Ishikawa (cell line): Measurements from ENCODE around the gene PHIP.

Source experiments
- CEBPB ChIP-seq: IDR thresholded peaks from 2 replicates; pipeline ENCODE4 v1.6.1; 2012
- CREB1 ChIP-seq: IDR thresholded peaks from 2 replicates; pipeline ENCODE4 v1.6.1; 2012; ENCODE audit warnings: low read depth
- EGR1 ChIP-seq: IDR thresholded peaks from 2 replicates; pipeline ENCODE4 v1.6.1; 2012
- EP300 ChIP-seq: IDR thresholded peaks from 2 replicates; pipeline ENCODE4 v1.6.1; 2012; ENCODE audit warnings: borderline replicate concordance
- FOXM1 ChIP-seq: IDR thresholded peaks from 2 replicates; pipeline ENCODE4 v1.6.1; 2012; ENCODE audit warnings: low read depth, borderline replicate concordance
- MAX ChIP-seq: IDR thresholded peaks from 2 replicates; pipeline ENCODE4 v1.6.1; 2012
- NFIC ChIP-seq: IDR thresholded peaks from 2 replicates; pipeline ENCODE4 v1.6.1; 2012
- RAD21 ChIP-seq: IDR thresholded peaks from 2 replicates; pipeline ENCODE4 v1.6.1; 2012; ENCODE audit warnings: low read depth
- TAF1 ChIP-seq: IDR thresholded peaks from 2 replicates; pipeline ENCODE4 v1.6.1; 2012; ENCODE audit warnings: low read depth, mild to moderate bottlenecking
- TCF12 ChIP-seq: IDR thresholded peaks from 2 replicates; pipeline ENCODE4 v1.6.1; 2012; ENCODE audit warnings: low read depth
- TEAD4 ChIP-seq: IDR thresholded peaks from 2 replicates; pipeline ENCODE4 v1.6.1; 2012
- YY1 ChIP-seq: IDR thresholded peaks from 2 replicates; pipeline ENCODE4 v1.6.1; 2012; ENCODE audit warnings: low read depth
- ZBTB7A ChIP-seq: IDR thresholded peaks from 2 replicates; pipeline ENCODE4 v1.6.1; 2012; ENCODE audit warnings: low read depth
- TF ChIP-seq, protein P1 (sequence below): IDR thresholded peaks from 2 replicates; pipeline ENCODE4 v1.6.1; 2012
- TF ChIP-seq, protein P2 (sequence below): IDR thresholded peaks from 2 replicates; pipeline ENCODE4 v1.6.1; 2012; ENCODE audit warnings: low read depth, mild to moderate bottlenecking

The PHIP gene

DNA sequence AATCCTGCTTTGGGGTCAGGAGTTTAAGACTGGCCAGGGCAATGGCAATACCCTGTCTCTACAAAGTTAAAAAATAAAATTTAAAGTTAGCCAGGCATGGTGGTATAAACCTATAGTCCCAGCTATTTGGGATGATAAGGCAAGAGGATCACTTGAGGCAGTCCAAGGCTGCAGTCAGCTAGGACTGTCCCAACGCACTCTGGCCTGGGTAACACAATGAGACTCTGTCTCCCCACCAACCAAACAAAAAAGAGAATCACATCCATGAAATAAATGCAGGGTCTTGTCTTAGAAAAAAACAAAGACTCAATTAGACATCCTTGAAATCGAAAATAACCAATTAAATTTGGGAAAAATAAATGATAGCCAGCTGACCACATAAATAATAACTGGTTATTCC, 88.9 kb downstream of the PHIP start:
- no peak for TF ChIP-seq EGR1

DNA sequence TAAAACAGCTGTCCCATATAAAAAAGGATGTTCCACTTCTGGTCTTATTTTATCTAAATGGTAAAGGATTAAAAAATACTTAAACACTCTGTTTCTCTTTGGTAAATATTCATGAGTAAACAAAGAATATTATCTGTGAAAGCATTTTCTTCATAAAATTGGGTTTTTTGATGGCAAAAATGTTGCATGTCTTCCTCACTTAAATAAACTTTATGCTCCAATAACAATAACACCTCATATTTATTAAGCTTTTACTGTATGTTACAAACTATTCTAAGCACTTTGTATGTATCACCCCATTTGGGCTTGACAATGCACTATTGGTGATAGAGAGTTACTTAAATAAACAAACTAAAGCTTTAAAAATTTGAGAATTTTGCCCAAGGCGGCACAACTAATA, 91.9 kb downstream of the PHIP start:
- TF ChIP-seq ZBTB7A (no peak), YY1 (no peak), TAF1 (no peak)
- TF ChIP-seq, protein P1, sequence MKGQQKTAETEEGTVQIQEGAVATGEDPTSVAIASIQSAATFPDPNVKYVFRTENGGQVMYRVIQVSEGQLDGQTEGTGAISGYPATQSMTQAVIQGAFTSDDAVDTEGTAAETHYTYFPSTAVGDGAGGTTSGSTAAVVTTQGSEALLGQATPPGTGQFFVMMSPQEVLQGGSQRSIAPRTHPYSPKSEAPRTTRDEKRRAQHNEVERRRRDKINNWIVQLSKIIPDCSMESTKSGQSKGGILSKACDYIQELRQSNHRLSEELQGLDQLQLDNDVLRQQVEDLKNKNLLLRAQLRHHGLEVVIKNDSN, result no peak

- no peak for TF ChIP-seq YY1
- TF ChIP-seq, protein P1, result no peak
- no peak for TF ChIP-seq TCF12
- no peak for TF ChIP-seq MAX
- TF ChIP-seq TEAD4, result no peak
- no peak for TF ChIP-seq CREB1
- no peak for TF ChIP-seq CEBPB
- no peak for TF ChIP-seq EGR1
- no peak for TF ChIP-seq TAF1
- TF ChIP-seq NFIC, result no peak
- no peak for TF ChIP-seq ZBTB7A
Observed at GRCh38 chr6:78984225-78984950, 93.7 kb downstream of the PHIP start.

DNA sequence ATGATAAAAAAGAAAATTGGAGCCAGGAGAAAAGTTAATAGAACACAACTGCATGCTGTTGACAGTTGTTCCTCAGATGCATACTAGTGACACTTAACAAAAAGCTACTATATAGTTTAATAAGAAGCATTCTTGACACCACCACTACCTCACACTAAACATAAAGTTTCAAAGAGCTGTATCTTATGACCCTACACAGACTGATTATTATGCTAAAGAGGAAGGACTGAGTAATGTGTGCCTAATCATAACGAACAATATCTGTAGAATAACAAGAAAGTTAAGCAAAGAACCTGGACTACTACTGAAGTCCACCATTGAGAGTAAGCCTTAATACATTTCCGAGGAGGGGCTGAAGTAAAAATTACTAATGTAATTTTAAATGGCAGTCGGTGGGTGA, 110.9 kb downstream of the PHIP start:
- TF ChIP-seq YY1 (no peak), ZBTB7A (no peak), CEBPB (no peak), TEAD4 (no peak), MAX (no peak), NFIC (no peak), EP300 (no peak), FOXM1 (no peak), EGR1 (no peak), TCF12 (no peak), TAF1 (no peak), CREB1 (no peak), RAD21 (no peak)
- TF ChIP-seq, protein P1, result no peak
- TF ChIP-seq, protein P2, sequence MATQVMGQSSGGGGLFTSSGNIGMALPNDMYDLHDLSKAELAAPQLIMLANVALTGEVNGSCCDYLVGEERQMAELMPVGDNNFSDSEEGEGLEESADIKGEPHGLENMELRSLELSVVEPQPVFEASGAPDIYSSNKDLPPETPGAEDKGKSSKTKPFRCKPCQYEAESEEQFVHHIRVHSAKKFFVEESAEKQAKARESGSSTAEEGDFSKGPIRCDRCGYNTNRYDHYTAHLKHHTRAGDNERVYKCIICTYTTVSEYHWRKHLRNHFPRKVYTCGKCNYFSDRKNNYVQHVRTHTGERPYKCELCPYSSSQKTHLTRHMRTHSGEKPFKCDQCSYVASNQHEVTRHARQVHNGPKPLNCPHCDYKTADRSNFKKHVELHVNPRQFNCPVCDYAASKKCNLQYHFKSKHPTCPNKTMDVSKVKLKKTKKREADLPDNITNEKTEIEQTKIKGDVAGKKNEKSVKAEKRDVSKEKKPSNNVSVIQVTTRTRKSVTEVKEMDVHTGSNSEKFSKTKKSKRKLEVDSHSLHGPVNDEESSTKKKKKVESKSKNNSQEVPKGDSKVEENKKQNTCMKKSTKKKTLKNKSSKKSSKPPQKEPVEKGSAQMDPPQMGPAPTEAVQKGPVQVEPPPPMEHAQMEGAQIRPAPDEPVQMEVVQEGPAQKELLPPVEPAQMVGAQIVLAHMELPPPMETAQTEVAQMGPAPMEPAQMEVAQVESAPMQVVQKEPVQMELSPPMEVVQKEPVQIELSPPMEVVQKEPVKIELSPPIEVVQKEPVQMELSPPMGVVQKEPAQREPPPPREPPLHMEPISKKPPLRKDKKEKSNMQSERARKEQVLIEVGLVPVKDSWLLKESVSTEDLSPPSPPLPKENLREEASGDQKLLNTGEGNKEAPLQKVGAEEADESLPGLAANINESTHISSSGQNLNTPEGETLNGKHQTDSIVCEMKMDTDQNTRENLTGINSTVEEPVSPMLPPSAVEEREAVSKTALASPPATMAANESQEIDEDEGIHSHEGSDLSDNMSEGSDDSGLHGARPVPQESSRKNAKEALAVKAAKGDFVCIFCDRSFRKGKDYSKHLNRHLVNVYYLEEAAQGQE, result no peak

DNA sequence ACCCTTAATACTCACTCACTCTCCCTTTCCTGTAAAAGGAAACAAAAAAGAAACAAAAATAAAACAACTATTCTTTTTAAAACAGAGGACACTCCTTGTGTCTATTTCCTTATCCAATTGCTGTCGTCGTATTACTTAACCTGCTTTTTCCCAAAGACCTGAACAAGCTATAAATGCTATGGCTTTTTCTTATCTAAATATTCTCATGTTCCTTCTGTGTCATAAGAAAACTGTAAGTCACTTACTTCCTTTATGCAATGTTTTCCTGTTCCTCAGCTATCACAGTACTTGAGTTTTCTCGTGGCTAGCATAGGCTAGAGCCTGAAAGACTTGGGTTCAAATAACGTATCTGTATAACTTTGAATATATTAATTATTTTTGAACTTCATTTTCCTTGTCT, 111.5 kb downstream of the PHIP start:
- TF ChIP-seq EP300, result no peak
- TF ChIP-seq TAF1, result no peak
- no peak for TF ChIP-seq NFIC
- no peak for TF ChIP-seq FOXM1
- TF ChIP-seq CEBPB, result no peak
- TF ChIP-seq TEAD4, result no peak

- no peak for TF ChIP-seq TCF12
- no peak for TF ChIP-seq MAX
- no peak for TF ChIP-seq NFIC
- no peak for TF ChIP-seq YY1
- TF ChIP-seq, protein P2, result no peak
- no peak for TF ChIP-seq CREB1
- TF ChIP-seq TAF1, result no peak
- TF ChIP-seq, protein P1, result no peak
- TF ChIP-seq ZBTB7A, result no peak
- no peak for TF ChIP-seq EP300
- no peak for TF ChIP-seq RAD21
- no peak for TF ChIP-seq FOXM1
- TF ChIP-seq EGR1, result no peak
- TF ChIP-seq TEAD4, result no peak
- no peak for TF ChIP-seq CEBPB
Observed at GRCh38 chr6:78962448-78962847, 115.6 kb downstream of the PHIP start.
